Measurements from ENCODE around the gene PLD5.
"Not testable (repeated sequence)": the region's sequence is repeated elsewhere in the genome, so short reads cannot be mapped to it uniquely, and the experiment has no call there.

The PLD5 gene

GRCh38 chr1:242058582-242058981, 465.9 kb downstream of the PLD5 start:
- not testable (repeated sequence) for DNase-seq (ENCODE audit: low spot score)

- not testable (repeated sequence) for DNase-seq (ENCODE audit: low spot score)
Measured at GRCh38 chr1:242058181-242058580, 466.3 kb downstream of the PLD5 start.

- no peak for DNase-seq (ENCODE audit: low spot score)
Measured at GRCh38 chr1:242057745-242058115, 466.8 kb downstream of the PLD5 start.

GRCh38 chr1:242056988-242057744, 467.3 kb downstream of the PLD5 start:
- DNase-seq (ENCODE audit: low spot score): no peak

- no peak for DNase-seq (ENCODE audit: low spot score)
Measured at GRCh38 chr1:242055749-242056320, 468.7 kb downstream of the PLD5 start.

GRCh38 chr1:242043165-242043564, 481.3 kb downstream of the PLD5 start:
- DNase-seq (ENCODE audit: low spot score): no peak

- DNase-seq (ENCODE audit: low spot score): no peak
Measured at GRCh38 chr1:242034392-242034791, 490.1 kb downstream of the PLD5 start.

GRCh38 chr1:242033447-242033846, 491.1 kb downstream of the PLD5 start:
- no peak for DNase-seq (ENCODE audit: low spot score)

All from AG08396 (cell line).